Ovary (tissue), 3 donors: ENCODE measurements around the gene CUBN.

Experiments used
- CTCF ChIP-seq, 3 donors: fragments of 450-650 bp in 2 of 3; fragments of 200-600 bp in 1 of 3; IDR thresholded peaks; one replicate each; pipeline versions ENCODE4 v1.5.1 to v1.8.0; 2016 to 2022; ENCODE audit warnings: antibody characterized with exemption in 3 of 3, mild to moderate bottlenecking in 1 of 3
- POLR2A ChIP-seq: fragments of 450-650 bp; IDR thresholded peaks from one replicate; pipeline ENCODE4 v1.6.1; 2017; ENCODE audit warnings: antibody characterized with exemption, mild to moderate bottlenecking, moderate library complexity
- donor health status: DM: no; HTN: no; CAD: no.

- TF ChIP-seq CTCF (IDR thresholded peaks at IDR 0.05) (no peak), POLR2A (no peak)
These were observed 246.5 kb downstream of the CUBN start for GRCh38 chr10:16883084-16883483.
